Stomach (tissue), 9 donors: Measurements from ENCODE around the gene ACOX2. TPM values are rescaled to one million over a fixed set of nuclear protein-coding genes. Genes with fewer than 3 reads are reported as not detected.
A peak's percentile ranks its signal among the peaks of the same experiment; 100 is the strongest.

Experiments used
- DNase-seq, 2 donors: peaks; one replicate each; pipeline versions ENCODE4 v3.0.0 to v3.0.0-alpha.2; 2013 to 2019
- H3K27ac ChIP-seq, 5 donors: fragments of 200-600 bp in 4 of 5; sonication (generic) in 4 of 5; one replicate each; pipeline ENCODE4 v1.5.1; 2013 to 2019; ENCODE audit warnings: mild to moderate bottlenecking in 1 of 5, moderate library complexity in 1 of 5
- H3K27me3 ChIP-seq, 3 donors: fragments of 200-600 bp; sonication (generic); one replicate each; pipeline ENCODE4 v1.5.1; 2017 to 2019; ENCODE audit warnings: mixed run types in 1 of 3
- H3K36me3 ChIP-seq, 4 donors: fragments of 200-600 bp; sonication (generic); 1 replicate in 3 of 4; 2 replicates in 1 of 4; pipeline ENCODE4 v1.5.1; 2016 to 2019
- H3K4me1 ChIP-seq, 4 donors: fragments of 200-600 bp; sonication (generic); one replicate each; pipeline ENCODE4 v1.5.1; 2016 to 2019
- H3K4me3 ChIP-seq, 4 donors: fragments of 200-600 bp; sonication (generic) in 3 of 4; one replicate each; pipeline ENCODE4 v1.5.1; 2016 to 2019; ENCODE audit warnings: mild to moderate bottlenecking in 1 of 4
- H3K9me3 ChIP-seq, 4 donors: fragments of 200-600 bp; sonication (generic); one replicate each; pipeline ENCODE4 v1.5.1; 2016 to 2019
- EP300 ChIP-seq: sonication (generic); formaldehyde crosslinking; IDR thresholded peaks from one replicate; pipeline ENCODE4 v1.6.1; 2017; ENCODE audit warnings: antibody characterized with exemption
- POLR2A ChIP-seq, 4 donors: fragments of 450-650 bp; IDR thresholded peaks; one replicate each; pipeline ENCODE4 v1.6.1; 2016; ENCODE audit warnings: antibody characterized with exemption in 4 of 4, control low read depth in 2 of 4, mild to moderate bottlenecking in 1 of 4, moderate library complexity in 1 of 4
- POLR2AphosphoS5 ChIP-seq, 3 donors: sonication (generic); formaldehyde crosslinking; IDR thresholded peaks; one replicate each; pipeline ENCODE4 v1.6.1; 2016; ENCODE audit warnings: antibody characterized with exemption in 3 of 3
- WGBS, 5 donors: extraction: QIAGEN DNeasy Blood & Tissue Kit in 3 of 5; methylation state at CpG; one replicate each; pipeline versions ENCODE4 v1.1.5 to v1.1.7; 2013 to 2018; 5-methylcytosine and 5-hydroxymethylcytosine counted together
- intact Hi-C: fragments of 100-400 bp; cut with DNase I; formaldehyde crosslinking; loops from one replicate; pipeline ENCODE4 v1.15.1; 2023; ENCODE audit warnings: low total_unique reads
- polyA plus RNA-seq, 3 donors: library from polyadenylated mRNA; stranded (reverse); fragments of 200-250 nt; gene quantifications; one replicate each; pipeline ENCODE4 v1.2.3, GENCODE V29; 2013
- total RNA-seq, 5 donors: library from RNA; depleted of rRNA; stranded (reverse); fragments of >200 nt; gene quantifications; one replicate each; pipeline versions ENCODE4 v1.1.0 to v1.2.3, GENCODE V29; 2014 to 2016
- TF ChIP-seq, protein P1 (sequence below), 7 experiments: fragments of 450-650 bp in 4 of 7; fragments of 200-600 bp in 3 of 7; sonication (generic) in 3 of 7; IDR thresholded peaks; one replicate each; pipeline ENCODE4 v1.5.1; 2016 to 2019; ENCODE audit warnings: antibody characterized with exemption in 7 of 7, control low read depth in 2 of 7, mild to moderate bottlenecking in 1 of 7
- donor health status: healthy with polysubstance abuse.
- donor health status: Bipolar disorder and iron deficiency.
- donor health status: healthy.

ACOX2 gene
- total and polyA plus RNA-seq, 8 donors, result 1.6 to 22.2 (median 7.5) TPM; not detected in 1

DNA sequence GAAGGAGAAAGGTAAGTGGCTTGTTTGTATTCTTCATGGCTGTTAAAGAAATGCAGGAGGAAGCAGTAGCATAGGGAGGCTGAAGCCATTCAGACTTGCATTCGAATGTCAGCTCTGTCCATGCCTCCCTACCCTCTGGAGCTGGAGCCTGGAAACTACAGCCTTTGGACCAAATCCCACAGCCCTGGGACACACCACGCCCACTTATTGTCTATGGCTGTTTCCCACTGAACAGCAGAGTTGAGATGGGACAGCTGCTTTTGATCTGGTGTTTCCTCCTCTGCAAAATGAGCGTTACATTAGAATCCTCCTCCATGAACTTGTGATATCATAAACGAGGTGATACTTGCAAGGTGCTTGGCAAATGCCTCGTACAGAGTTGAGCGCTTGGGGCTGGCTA, 36.6 kb upstream of the ACOX2 start:
- DNase-seq, result peak in 1 of 2 donors; percentile 71
- H3K4me1 ChIP-seq, result peaks cover 5 to 39% (median 19%) of the 10 kb centered on the region in 4 donors
- H3K9me3 ChIP-seq, result no peaks in the 10 kb centered on the region
- TF ChIP-seq POLR2AphosphoS5 (IDR thresholded peaks at IDR 0.05) (no peak), EP300 (no peak), POLR2A (IDR thresholded peaks at IDR 0.05) (no peak)
- TF ChIP-seq, protein P1, sequence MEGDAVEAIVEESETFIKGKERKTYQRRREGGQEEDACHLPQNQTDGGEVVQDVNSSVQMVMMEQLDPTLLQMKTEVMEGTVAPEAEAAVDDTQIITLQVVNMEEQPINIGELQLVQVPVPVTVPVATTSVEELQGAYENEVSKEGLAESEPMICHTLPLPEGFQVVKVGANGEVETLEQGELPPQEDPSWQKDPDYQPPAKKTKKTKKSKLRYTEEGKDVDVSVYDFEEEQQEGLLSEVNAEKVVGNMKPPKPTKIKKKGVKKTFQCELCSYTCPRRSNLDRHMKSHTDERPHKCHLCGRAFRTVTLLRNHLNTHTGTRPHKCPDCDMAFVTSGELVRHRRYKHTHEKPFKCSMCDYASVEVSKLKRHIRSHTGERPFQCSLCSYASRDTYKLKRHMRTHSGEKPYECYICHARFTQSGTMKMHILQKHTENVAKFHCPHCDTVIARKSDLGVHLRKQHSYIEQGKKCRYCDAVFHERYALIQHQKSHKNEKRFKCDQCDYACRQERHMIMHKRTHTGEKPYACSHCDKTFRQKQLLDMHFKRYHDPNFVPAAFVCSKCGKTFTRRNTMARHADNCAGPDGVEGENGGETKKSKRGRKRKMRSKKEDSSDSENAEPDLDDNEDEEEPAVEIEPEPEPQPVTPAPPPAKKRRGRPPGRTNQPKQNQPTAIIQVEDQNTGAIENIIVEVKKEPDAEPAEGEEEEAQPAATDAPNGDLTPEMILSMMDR (IDR thresholded peaks at IDR 0.05), result no peak
- WGBS, 5 donors, result 55 to 66% (median 59%) methylated on average over 6 of the region's 6 CpGs
- no peaks in the 10 kb centered on the region for H3K27me3 ChIP-seq
- intact Hi-C loops, result loop anchor here (5.0 kb wide), 1 partner anchor 54 kb away; no protein-coding TSS in a partner anchor
- peak overlapping the region in 1 of 4 donors; percentile 6 for H3K4me3 ChIP-seq
- H3K36me3 ChIP-seq, result no peaks in the 10 kb centered on the region
- peak overlapping the region in 2 of 5 donors; percentile 26 to 38 for H3K27ac ChIP-seq

DNA sequence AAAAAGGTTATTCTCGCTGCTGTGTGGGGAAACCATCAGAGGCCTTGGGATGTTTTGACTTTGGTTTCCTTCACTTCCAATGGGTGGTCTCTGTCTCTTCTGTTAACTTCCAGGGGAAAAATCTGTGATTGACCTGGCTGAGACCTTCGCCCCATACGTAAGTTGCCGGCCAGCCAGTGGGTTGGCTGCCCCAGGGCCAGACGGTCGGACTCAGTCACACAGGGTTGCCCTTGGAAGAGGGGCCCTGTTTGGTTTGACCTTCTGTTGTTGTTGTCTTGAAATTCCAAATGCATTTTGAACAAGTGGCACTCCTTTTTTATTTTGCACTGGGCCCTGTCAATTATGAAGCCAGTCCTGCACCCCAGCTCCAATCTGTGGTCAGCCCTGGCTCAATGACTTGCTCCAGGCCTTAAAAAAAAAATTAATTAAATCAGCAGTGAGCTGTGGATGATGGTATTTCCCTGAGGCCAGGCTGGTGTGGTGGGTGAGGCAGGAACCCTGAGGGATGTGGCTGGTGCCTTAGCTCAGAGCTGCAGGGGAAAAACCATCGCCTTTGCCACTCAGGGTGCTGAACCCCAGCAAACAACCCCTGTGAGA, 35.7 kb upstream of the ACOX2 start:
- H3K27ac ChIP-seq, result no peak overlapping the region
- intact Hi-C loops, result loop anchor here (5.0 kb wide), 1 partner anchor 55 kb away; no protein-coding TSS in a partner anchor
- H3K36me3 ChIP-seq, result no peaks in the 10 kb centered on the region
- TF ChIP-seq POLR2AphosphoS5 (IDR thresholded peaks at IDR 0.05), result no peak
- no peak for TF ChIP-seq EP300
- TF ChIP-seq POLR2A (IDR thresholded peaks at IDR 0.05), result no peak
- TF ChIP-seq, protein P1 (IDR thresholded peaks at IDR 0.05), result no peak
- no peak for DNase-seq
- H3K4me3 ChIP-seq, result no peak overlapping the region
- H3K9me3 ChIP-seq, result no peaks in the 10 kb centered on the region
- no peaks in the 10 kb centered on the region for H3K27me3 ChIP-seq
- peaks cover 2 to 36% (median 17%) of the 10 kb centered on the region in 4 donors for H3K4me1 ChIP-seq
- 91 to 98% (median 95%) methylated on average over 7 of the region's 7 CpGs for WGBS, 5 donors

DNA sequence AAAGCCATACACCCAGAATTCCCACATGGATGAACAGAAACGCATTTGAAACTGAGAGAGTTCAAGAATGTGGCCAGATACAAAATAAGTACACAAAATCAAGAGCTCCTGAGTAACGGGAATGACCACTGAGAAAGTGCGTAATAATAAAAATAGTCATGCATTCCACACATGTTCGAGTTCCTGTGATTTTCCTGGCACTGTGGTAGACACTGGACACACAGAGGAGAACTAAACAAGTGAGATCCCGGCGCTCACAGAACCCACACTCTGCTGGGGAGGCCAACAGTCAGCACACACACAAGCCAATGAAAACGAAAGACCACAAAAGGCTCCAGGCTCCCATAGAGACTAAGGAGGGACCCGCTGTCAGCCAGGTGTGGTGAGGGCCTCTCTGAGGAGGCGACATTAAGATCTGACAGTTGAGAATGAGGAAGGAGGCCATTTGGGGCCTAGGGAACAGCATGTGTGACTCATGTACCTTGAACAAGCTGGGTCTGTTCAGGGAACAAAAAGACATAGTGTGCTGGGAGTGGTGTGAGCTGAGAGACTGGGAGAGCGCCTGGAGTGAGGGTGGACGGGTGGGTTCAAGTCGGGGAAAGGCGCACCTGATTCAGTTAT, 35.1 kb upstream of the ACOX2 start:
- DNase-seq, result no peak
- Histone ChIP-seq H3K4me1 (peaks cover 0 to 30% (median 14%) of the 10 kb centered on the region in 4 donors), H3K9me3 (no peaks in the 10 kb centered on the region), H3K36me3 (peaks cover 0 to 1% (median under 1%) of the 10 kb centered on the region in 4 donors), H3K27ac (no peak overlapping the region), H3K27me3 (no peaks in the 10 kb centered on the region), H3K4me3 (no peak overlapping the region)
- intact Hi-C loops, result loop anchor here (5.0 kb wide), 1 partner anchor 55 kb away; no protein-coding TSS in a partner anchor
- WGBS, 5 donors, result 83 to 89% (median 88%) methylated on average over 13 of the region's 13 CpGs
- TF ChIP-seq POLR2A (IDR thresholded peaks at IDR 0.05) (no peak), EP300 (no peak), POLR2AphosphoS5 (IDR thresholded peaks at IDR 0.05) (no peak)
- TF ChIP-seq, protein P1 (IDR thresholded peaks at IDR 0.05), result no peak

DNA sequence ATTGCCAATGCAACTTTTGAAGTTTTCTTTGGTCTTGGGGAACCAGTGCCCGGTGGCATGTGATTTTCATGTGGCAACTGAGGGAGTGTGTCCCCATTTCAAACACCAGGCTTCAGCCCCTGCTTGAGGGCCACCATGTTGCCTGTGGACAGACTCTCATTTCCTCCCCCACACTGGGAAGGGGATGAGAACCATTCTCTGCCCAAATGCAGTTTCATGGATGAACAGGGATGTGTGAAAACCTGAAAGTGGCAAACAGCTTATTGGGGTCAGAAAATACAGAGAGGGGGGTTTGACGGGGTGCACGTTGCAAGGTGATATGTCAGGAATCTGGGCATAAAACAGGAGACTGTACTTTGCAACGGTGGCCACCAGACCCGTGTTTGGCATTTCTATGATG, 33.9 kb upstream of the ACOX2 start:
- H3K4me1 ChIP-seq, result peaks cover 0 to 20% (median 13%) of the 10 kb centered on the region in 4 donors
- intact Hi-C loops, result loop anchor here (5.0 kb wide), 1 partner anchor 56 kb away; no protein-coding TSS in a partner anchor
- WGBS, 5 donors, result 86 to 96% (median 91%) methylated on average over 5 of the region's 5 CpGs
- H3K27ac ChIP-seq, result no peak overlapping the region
- peaks cover 0 to 14% (median 12%) of the 10 kb centered on the region in 4 donors for H3K36me3 ChIP-seq
- H3K9me3 ChIP-seq, result no peaks in the 10 kb centered on the region
- no peak for DNase-seq
- H3K4me3 ChIP-seq, result no peak overlapping the region
- no peak for TF ChIP-seq EP300
- TF ChIP-seq, protein P1 (IDR thresholded peaks at IDR 0.05), result no peak
- TF ChIP-seq POLR2A (IDR thresholded peaks at IDR 0.05), result no peak
- no peak for TF ChIP-seq POLR2AphosphoS5 (IDR thresholded peaks at IDR 0.05)
- H3K27me3 ChIP-seq, result no peaks in the 10 kb centered on the region
